Mesothelial cell of epicardium (in vitro differentiated cells): ENCODE results near the gene KRT13. TPM values are rescaled to one million over a fixed set of nuclear protein-coding genes. Genes with fewer than 3 reads are reported as not detected.

Experiments
- DNase-seq, 2 experiments: peaks; one replicate each; pipeline ENCODE4 v3.0.0; 2021; ENCODE audit warnings: low spot score in 2 of 2; ENCODE audit not compliant: unreplicated experiment in 2 of 2
- H3K27ac Mint-ChIP-seq: 2 replicates; pipeline ENCODE4 v1.8.0; 2021; ENCODE audit warnings: mixed read lengths
- H3K27me3 Mint-ChIP-seq: 2 replicates; pipeline ENCODE4 v1.8.0; 2021; ENCODE audit warnings: low read depth, mixed read lengths
- H3K36me3 Mint-ChIP-seq: 2 replicates; pipeline ENCODE4 v1.8.0; 2021; ENCODE audit warnings: mixed read lengths
- H3K4me1 Mint-ChIP-seq: 2 replicates; pipeline ENCODE4 v1.8.0; 2021; ENCODE audit warnings: mixed read lengths
- H3K4me3 Mint-ChIP-seq: 2 replicates; pipeline ENCODE4 v1.8.0; 2021; ENCODE audit warnings: mild to moderate bottlenecking, moderate library complexity, mixed read lengths
- H3K9me3 Mint-ChIP-seq: 2 replicates; pipeline ENCODE4 v1.8.0; 2021; ENCODE audit warnings: mixed read lengths
- total RNA-seq: library from RNA; stranded (reverse); gene quantifications from 3 replicates; pipeline ENCODE4 v1.2.1, GENCODE V29; 2021
- TF ChIP-seq, protein P1 (sequence below): fragments of 200-600 bp; sonication (generic); IDR thresholded peaks from one replicate; pipeline ENCODE4 v1.5.0; 2021; ENCODE audit warnings: antibody characterized with exemption; ENCODE audit not compliant: unreplicated experiment

Gene KRT13
- total RNA-seq, 1 donor from 2014 or later, result 5.3 TPM

- TF ChIP-seq, protein P1, sequence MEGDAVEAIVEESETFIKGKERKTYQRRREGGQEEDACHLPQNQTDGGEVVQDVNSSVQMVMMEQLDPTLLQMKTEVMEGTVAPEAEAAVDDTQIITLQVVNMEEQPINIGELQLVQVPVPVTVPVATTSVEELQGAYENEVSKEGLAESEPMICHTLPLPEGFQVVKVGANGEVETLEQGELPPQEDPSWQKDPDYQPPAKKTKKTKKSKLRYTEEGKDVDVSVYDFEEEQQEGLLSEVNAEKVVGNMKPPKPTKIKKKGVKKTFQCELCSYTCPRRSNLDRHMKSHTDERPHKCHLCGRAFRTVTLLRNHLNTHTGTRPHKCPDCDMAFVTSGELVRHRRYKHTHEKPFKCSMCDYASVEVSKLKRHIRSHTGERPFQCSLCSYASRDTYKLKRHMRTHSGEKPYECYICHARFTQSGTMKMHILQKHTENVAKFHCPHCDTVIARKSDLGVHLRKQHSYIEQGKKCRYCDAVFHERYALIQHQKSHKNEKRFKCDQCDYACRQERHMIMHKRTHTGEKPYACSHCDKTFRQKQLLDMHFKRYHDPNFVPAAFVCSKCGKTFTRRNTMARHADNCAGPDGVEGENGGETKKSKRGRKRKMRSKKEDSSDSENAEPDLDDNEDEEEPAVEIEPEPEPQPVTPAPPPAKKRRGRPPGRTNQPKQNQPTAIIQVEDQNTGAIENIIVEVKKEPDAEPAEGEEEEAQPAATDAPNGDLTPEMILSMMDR, result no peak
- H3K27me3 Mint-ChIP-seq, result no peaks in the 10 kb centered on the region
- no peaks in the 10 kb centered on the region for H3K4me1 Mint-ChIP-seq
- H3K36me3 Mint-ChIP-seq, result peaks cover 3% of the 10 kb centered on the region
- no peak for DNase-seq
- H3K9me3 Mint-ChIP-seq, result peaks cover 25% of the 10 kb centered on the region
- no peak overlapping the region for H3K4me3 Mint-ChIP-seq
- no peak overlapping the region for H3K27ac Mint-ChIP-seq
These were observed 30.0 kb downstream of the KRT13 start for GRCh38 chr17:41475421-41475820.

DNA sequence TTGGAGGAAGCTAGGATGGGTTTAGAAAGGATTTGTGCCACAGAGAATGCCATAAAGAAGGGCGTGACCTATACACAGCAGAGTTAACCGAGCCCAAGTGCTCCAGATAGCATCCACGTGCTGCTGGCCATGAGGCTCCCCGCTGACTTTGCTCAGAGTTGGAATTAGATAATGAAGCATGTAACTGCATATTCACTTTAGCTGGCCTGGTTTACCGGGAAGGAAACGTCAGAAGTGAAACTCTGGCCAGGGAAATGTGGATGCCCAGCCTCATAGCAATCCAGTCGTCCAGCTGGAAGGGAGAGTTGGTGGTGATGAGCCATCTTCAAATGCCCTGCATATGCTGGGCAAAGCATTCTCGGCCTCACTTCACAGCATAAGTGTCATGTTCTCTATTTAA, 30.5 kb downstream of the KRT13 start:
- H3K36me3 Mint-ChIP-seq, result peaks cover 3% of the 10 kb centered on the region
- H3K27me3 Mint-ChIP-seq, result no peaks in the 10 kb centered on the region
- H3K9me3 Mint-ChIP-seq, result peaks cover 25% of the 10 kb centered on the region

GRCh38 chr17:41468346-41468745, 37.1 kb downstream of the KRT13 start:
- Mint-ChIP-seq H3K36me3 (peaks cover 5% of the 10 kb centered on the region), H3K4me3 (no peak overlapping the region), H3K4me1 (peaks cover 7% of the 10 kb centered on the region), H3K27me3 (peaks cover 2% of the 10 kb centered on the region), H3K9me3 (peaks cover 31% of the 10 kb centered on the region), H3K27ac (no peak overlapping the region)
- DNase-seq, result no peak
- TF ChIP-seq, protein P1, result no peak

More for the DNA sequence above, 30.5 kb downstream of the KRT13 start:
- DNase-seq, result no peak
- H3K4me1 Mint-ChIP-seq, result no peaks in the 10 kb centered on the region
- H3K4me3 Mint-ChIP-seq, result no peak overlapping the region
- TF ChIP-seq, protein P1, result no peak
- no peak overlapping the region for H3K27ac Mint-ChIP-seq

- Mint-ChIP-seq H3K9me3 (peaks cover 27% of the 10 kb centered on the region), H3K27me3 (peaks cover 2% of the 10 kb centered on the region), H3K4me1 (peaks cover 7% of the 10 kb centered on the region), H3K4me3 (no peak overlapping the region), H3K36me3 (peaks cover 3% of the 10 kb centered on the region), H3K27ac (no peak overlapping the region)
- TF ChIP-seq, protein P1, result no peak
- DNase-seq, result no peak
These were observed 37.9 kb downstream of the KRT13 start for GRCh38 chr17:41467561-41467960.

DNA sequence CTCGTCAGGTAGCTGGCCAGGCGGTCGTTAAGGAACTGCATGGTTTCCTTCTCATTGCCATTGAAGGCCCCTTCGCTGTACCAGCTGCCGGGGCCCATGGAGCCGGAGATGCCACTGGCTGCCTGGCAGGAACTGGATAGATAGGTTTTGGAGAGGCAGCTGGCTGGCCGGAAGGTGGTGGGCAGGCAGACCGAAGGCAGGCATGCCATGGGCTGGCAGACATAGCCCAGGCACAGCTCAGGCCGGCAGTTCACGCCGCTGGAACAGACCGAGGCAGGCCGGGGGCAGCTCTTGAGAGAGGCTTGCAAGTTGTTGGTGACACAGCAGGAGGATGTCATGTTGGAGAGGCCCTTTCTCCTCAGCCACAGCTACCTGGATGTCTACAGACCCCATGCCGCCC, 38.4 kb downstream of the KRT13 start, which contains the start of gene KRT32:
Gene KRT32 (minus strand): TSS at position 399 of the 400 bp plus-strand sequence. CDS start 61 bp downstream, at position 338.
- no peak for DNase-seq
- H3K36me3 Mint-ChIP-seq, result peaks cover 3% of the 10 kb centered on the region
- H3K9me3 Mint-ChIP-seq, result peaks cover 24% of the 10 kb centered on the region
- H3K4me1 Mint-ChIP-seq, result peaks cover 7% of the 10 kb centered on the region
- TF ChIP-seq, protein P1, result no peak
- H3K27ac Mint-ChIP-seq, result no peak within 1 kb of the TSS
- H3K27me3 Mint-ChIP-seq, result peaks cover 2% of the 10 kb centered on the region
- no peak within 1 kb of the TSS for H3K4me3 Mint-ChIP-seq

DNA sequence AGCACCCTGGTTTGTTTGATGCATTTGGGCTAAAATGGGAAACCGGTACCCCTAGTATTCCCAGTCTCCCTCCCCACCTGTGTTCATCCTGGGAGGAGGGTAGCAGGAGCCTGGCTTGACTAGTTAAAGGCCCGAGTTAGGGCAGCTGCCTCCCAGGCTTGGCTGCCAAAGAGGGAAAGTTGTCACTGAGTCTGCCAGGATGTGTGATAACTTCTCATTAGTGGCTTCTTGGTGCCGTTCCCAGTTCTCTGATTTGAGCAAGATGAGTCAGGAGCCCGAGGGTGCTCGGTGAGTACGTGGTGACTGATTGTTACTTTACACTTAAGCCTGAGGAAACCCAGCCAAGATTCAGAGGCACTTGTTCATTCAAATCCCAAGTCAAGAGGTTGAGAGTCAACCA, 40.7 kb downstream of the KRT13 start:
- H3K36me3 Mint-ChIP-seq, result peaks cover 3% of the 10 kb centered on the region
- TF ChIP-seq, protein P1, result no peak

More for the DNA sequence above, 40.7 kb downstream of the KRT13 start:
- no peak overlapping the region for H3K4me3 Mint-ChIP-seq
- H3K4me1 Mint-ChIP-seq, result peaks cover 15% of the 10 kb centered on the region
- peaks cover 12% of the 10 kb centered on the region for H3K9me3 Mint-ChIP-seq
- no peak for DNase-seq
- peaks cover 2% of the 10 kb centered on the region for H3K27me3 Mint-ChIP-seq
- H3K27ac Mint-ChIP-seq, result no peak overlapping the region
